ENCODE data around the gene CAMK4. TPM values are rescaled to one million over a fixed set of nuclear protein-coding genes. Genes with fewer than 3 reads are reported as not detected.

Gene CAMK4
- polyA plus RNA-seq, 1 donor from 2014 or later = 16.6 TPM

DNA sequence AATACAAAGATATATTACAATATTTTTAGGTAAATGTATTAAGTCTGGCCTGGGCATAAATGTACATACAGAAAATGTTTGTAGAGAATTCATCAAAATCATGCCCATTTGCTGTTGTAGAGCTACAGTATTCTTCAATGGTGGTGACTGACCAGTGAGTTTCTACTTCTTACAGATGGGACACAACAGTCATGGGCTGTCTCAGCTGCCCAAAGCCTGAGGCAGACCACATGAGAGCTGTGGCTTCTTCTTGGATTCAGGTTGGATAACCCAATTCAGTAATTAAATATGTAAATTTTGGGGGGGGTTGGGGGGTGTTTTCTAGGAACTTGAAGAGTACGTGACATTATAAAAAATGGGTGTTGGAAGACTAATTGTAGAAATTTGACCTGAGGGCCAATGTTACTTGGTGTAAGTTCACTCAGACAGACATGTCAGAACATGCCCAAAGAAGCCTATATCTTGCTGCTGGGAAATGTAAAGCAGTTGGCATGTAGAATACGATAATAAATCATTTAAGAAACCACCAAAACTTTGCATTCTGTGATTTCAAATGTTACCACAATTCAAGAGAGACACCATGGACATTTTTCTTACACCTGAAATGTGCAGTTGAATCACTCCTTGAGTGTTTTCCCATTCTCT, 270.3 kb downstream of the CAMK4 start:
- Histone ChIP-seq H3K27ac (ENCODE audit: low read length) (no peak overlapping the region), H3K4me3 (ENCODE audit: low read length) (no peak overlapping the region), H2AFZ (ENCODE audit: low read depth, low read length) (no peak overlapping the region), H3K27me3 (ENCODE audit: insufficient read depth, low read depth, low read length) (no peaks in the 10 kb centered on the region), H3K36me3 (ENCODE audit: insufficient read depth, low read length) (no peaks in the 10 kb centered on the region), H3F3A (ENCODE audit: insufficient read depth, low read length, poor library complexity, severe bottlenecking) (no peaks in the 10 kb centered on the region), H3K79me2 (replicated peaks; ENCODE audit: insufficient read depth, low read length) (no peaks in the 10 kb centered on the region), H4K20me1 (ENCODE audit: insufficient read depth) (no peaks in the 10 kb centered on the region), H3K9me3 (ENCODE audit: low read length) (no peaks in the 10 kb centered on the region), H3K4me2 (ENCODE audit: low read length) (no peak overlapping the region), H3K9me2 (ENCODE audit: insufficient read depth, low read length) (no peaks in the 10 kb centered on the region), H3K9ac (ENCODE audit: low read length) (no peak overlapping the region)
- no peak for TF ChIP-seq POLR2AphosphoS5 (IDR thresholded peaks at IDR 0.05)
- no peak for TF ChIP-seq EP300 (conservative IDR thresholded peaks at IDR 0.05; ENCODE audit: poor library complexity, severe bottlenecking)
- TF ChIP-seq, protein P1, sequence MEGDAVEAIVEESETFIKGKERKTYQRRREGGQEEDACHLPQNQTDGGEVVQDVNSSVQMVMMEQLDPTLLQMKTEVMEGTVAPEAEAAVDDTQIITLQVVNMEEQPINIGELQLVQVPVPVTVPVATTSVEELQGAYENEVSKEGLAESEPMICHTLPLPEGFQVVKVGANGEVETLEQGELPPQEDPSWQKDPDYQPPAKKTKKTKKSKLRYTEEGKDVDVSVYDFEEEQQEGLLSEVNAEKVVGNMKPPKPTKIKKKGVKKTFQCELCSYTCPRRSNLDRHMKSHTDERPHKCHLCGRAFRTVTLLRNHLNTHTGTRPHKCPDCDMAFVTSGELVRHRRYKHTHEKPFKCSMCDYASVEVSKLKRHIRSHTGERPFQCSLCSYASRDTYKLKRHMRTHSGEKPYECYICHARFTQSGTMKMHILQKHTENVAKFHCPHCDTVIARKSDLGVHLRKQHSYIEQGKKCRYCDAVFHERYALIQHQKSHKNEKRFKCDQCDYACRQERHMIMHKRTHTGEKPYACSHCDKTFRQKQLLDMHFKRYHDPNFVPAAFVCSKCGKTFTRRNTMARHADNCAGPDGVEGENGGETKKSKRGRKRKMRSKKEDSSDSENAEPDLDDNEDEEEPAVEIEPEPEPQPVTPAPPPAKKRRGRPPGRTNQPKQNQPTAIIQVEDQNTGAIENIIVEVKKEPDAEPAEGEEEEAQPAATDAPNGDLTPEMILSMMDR (IDR thresholded peaks at IDR 0.05; ENCODE audit: poor library complexity, severe bottlenecking) = no peak
- TF ChIP-seq EZH2 (IDR thresholded peaks at IDR 0.05; ENCODE audit: borderline replicate concordance, insufficient read depth, low read length, poor library complexity, severe bottlenecking) = no peak
- TF ChIP-seq MXI1 (conservative IDR thresholded peaks at IDR 0.05; ENCODE audit: poor library complexity, severe bottlenecking) = no peak

DNA sequence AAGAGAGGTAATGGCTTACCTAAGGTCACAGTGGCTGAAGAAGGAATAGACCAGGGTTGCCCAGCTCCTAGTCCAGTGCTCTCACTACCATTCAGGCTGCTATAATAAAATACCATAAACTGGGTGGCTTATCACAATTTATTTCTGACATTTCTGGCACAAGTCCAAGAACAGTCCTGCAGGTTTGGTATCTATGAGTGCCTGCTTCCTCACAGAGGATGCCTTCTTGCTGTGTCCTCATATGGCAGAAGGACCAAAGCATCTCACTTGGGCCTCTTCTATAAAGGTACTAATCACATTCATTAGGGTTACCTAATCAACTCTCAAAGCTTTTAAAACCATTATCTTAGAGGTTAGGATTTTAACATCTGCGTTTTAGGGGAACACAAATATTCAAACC, 271.0 kb downstream of the CAMK4 start:
- no peak overlapping the region for H3K4me2 ChIP-seq (ENCODE audit: low read length)
- H3K9me2 ChIP-seq (ENCODE audit: insufficient read depth, low read length) = no peaks in the 10 kb centered on the region
- H3K36me3 ChIP-seq (ENCODE audit: insufficient read depth, low read length) = no peaks in the 10 kb centered on the region
- H4K20me1 ChIP-seq (ENCODE audit: insufficient read depth) = no peaks in the 10 kb centered on the region
- H3K9ac ChIP-seq (ENCODE audit: low read length) = no peak overlapping the region
- no peaks in the 10 kb centered on the region for H3F3A ChIP-seq (ENCODE audit: insufficient read depth, low read length, poor library complexity, severe bottlenecking)
- no peaks in the 10 kb centered on the region for H3K79me2 ChIP-seq (replicated peaks; ENCODE audit: insufficient read depth, low read length)
- TF ChIP-seq MXI1 (conservative IDR thresholded peaks at IDR 0.05; ENCODE audit: poor library complexity, severe bottlenecking) = no peak
- TF ChIP-seq, protein P2, sequence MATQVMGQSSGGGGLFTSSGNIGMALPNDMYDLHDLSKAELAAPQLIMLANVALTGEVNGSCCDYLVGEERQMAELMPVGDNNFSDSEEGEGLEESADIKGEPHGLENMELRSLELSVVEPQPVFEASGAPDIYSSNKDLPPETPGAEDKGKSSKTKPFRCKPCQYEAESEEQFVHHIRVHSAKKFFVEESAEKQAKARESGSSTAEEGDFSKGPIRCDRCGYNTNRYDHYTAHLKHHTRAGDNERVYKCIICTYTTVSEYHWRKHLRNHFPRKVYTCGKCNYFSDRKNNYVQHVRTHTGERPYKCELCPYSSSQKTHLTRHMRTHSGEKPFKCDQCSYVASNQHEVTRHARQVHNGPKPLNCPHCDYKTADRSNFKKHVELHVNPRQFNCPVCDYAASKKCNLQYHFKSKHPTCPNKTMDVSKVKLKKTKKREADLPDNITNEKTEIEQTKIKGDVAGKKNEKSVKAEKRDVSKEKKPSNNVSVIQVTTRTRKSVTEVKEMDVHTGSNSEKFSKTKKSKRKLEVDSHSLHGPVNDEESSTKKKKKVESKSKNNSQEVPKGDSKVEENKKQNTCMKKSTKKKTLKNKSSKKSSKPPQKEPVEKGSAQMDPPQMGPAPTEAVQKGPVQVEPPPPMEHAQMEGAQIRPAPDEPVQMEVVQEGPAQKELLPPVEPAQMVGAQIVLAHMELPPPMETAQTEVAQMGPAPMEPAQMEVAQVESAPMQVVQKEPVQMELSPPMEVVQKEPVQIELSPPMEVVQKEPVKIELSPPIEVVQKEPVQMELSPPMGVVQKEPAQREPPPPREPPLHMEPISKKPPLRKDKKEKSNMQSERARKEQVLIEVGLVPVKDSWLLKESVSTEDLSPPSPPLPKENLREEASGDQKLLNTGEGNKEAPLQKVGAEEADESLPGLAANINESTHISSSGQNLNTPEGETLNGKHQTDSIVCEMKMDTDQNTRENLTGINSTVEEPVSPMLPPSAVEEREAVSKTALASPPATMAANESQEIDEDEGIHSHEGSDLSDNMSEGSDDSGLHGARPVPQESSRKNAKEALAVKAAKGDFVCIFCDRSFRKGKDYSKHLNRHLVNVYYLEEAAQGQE (IDR thresholded peaks at IDR 0.05; ENCODE audit: borderline replicate concordance) = no peak
- no peak overlapping the region for H3K4me3 ChIP-seq (ENCODE audit: low read length)
- H3K27me3 ChIP-seq (ENCODE audit: insufficient read depth, low read depth, low read length) = no peaks in the 10 kb centered on the region
- H3K9me3 ChIP-seq (ENCODE audit: low read length) = no peaks in the 10 kb centered on the region
- no peak overlapping the region for H3K27ac ChIP-seq (ENCODE audit: low read length)
- no peak overlapping the region for H2AFZ ChIP-seq (ENCODE audit: low read depth, low read length)

DNA sequence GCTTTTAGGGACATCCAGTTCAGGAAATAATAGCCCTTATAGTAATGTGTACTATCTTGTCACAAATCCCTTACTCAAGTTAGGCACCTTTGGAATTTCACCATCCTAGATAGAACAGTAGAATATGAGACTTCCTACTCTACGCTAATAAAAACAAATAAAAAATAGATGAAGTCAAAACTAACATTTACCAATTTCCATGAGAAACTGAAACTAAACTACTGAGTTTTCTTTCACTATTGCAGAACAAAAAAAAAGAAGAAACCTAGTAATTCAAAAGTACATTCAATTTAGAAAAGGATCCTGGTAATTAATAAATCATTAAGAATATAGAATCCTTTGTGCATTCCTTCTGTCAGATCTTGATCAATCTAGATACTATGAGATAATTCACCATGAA, 274.2 kb downstream of the CAMK4 start:
- Histone ChIP-seq H3K4me3 (ENCODE audit: low read length) (no peak overlapping the region), H3K9ac (ENCODE audit: low read length) (no peak overlapping the region), H3K9me2 (ENCODE audit: insufficient read depth, low read length) (no peaks in the 10 kb centered on the region), H3F3A (ENCODE audit: insufficient read depth, low read length, poor library complexity, severe bottlenecking) (no peaks in the 10 kb centered on the region), H3K9me3 (ENCODE audit: low read length) (no peaks in the 10 kb centered on the region), H3K4me2 (ENCODE audit: low read length) (no peak overlapping the region), H4K20me1 (ENCODE audit: insufficient read depth) (no peaks in the 10 kb centered on the region), H3K27ac (ENCODE audit: low read length) (no peak overlapping the region), H3K79me2 (replicated peaks; ENCODE audit: insufficient read depth, low read length) (no peaks in the 10 kb centered on the region), H3K27me3 (ENCODE audit: insufficient read depth, low read depth, low read length) (no peaks in the 10 kb centered on the region), H2AFZ (ENCODE audit: low read depth, low read length) (no peak overlapping the region), H3K36me3 (ENCODE audit: insufficient read depth, low read length) (no peaks in the 10 kb centered on the region)
- TF ChIP-seq MXI1 (conservative IDR thresholded peaks at IDR 0.05; ENCODE audit: poor library complexity, severe bottlenecking) = no peak
- TF ChIP-seq EZH2 (IDR thresholded peaks at IDR 0.05; ENCODE audit: borderline replicate concordance, insufficient read depth, low read length, poor library complexity, severe bottlenecking) = no peak
- no peak for TF ChIP-seq TAF1 (IDR thresholded peaks at IDR 0.05; ENCODE audit: low read depth)
- TF ChIP-seq EP300 (conservative IDR thresholded peaks at IDR 0.05; ENCODE audit: poor library complexity, severe bottlenecking) = no peak
- TF ChIP-seq, protein P2 (IDR thresholded peaks at IDR 0.05; ENCODE audit: borderline replicate concordance) = no peak
- TF ChIP-seq, protein P1 (IDR thresholded peaks at IDR 0.05; ENCODE audit: poor library complexity, severe bottlenecking) = no peak
- TF ChIP-seq POLR2AphosphoS5 (IDR thresholded peaks at IDR 0.05) = no peak
- TF ChIP-seq RAD21 (conservative IDR thresholded peaks at IDR 0.05) = no peak
- TF ChIP-seq SMC3 (conservative IDR thresholded peaks at IDR 0.05; ENCODE audit: poor library complexity) = no peak

All from neural cell (in vitro differentiated cells).